ENCODE measurements around the gene SLC26A9.

Gene SLC26A9

GRCh38 chr1:205929496-205930194, 13.6 kb downstream of the SLC26A9 start:
- Histone ChIP-seq H3K4me1 (ENCODE audit: insufficient read depth, low read length) (no peaks in the 10 kb centered on the region), H3K9ac (ENCODE audit: low read length) (no peak overlapping the region), H3K4me3 (ENCODE audit: low read depth in 1 of 2, low read length in 2 of 2) (no peak overlapping the region), H3K9me3 (ENCODE audit: low read length) (no peaks in the 10 kb centered on the region), H3K27ac (ENCODE audit: low read depth, low read length) (no peak overlapping the region), H3K27me3 (ENCODE audit: control insufficient read depth in 1 of 2, insufficient read depth in 2 of 2, low read length in 2 of 2) (peaks cover 0 to 6% of the 10 kb centered on the region in 2 donors), H3K36me3 (ENCODE audit: insufficient read depth, low read length) (no peaks in the 10 kb centered on the region)

DNA sequence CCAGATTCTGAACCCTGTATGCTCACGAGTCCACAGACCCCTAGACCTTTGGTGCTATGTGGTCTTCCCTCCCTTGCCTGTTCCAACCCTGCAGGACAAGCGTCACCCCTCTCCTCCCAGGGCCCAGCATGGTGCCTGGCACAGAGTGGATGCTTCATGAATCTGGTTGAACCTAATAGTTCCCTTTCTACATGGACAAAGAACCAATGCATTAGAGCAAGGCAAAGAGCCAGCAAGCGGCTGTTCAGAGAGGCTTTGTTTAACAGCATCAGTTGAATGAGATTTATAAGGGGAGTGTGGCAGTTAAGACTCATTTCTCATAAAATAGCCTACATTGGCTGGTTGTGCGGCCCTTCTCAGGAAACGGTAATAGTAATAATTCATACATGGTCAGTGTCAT, 14.9 kb downstream of the SLC26A9 start:
- Histone ChIP-seq H3K9ac (ENCODE audit: low read length) (no peak overlapping the region), H3K9me3 (ENCODE audit: low read length) (no peaks in the 10 kb centered on the region), H3K4me3 (ENCODE audit: low read depth in 1 of 2, low read length in 2 of 2) (no peak overlapping the region), H3K4me1 (ENCODE audit: insufficient read depth, low read length) (no peaks in the 10 kb centered on the region), H3K27ac (ENCODE audit: low read depth, low read length) (no peak overlapping the region), H3K36me3 (ENCODE audit: insufficient read depth, low read length) (no peaks in the 10 kb centered on the region), H3K27me3 (ENCODE audit: control insufficient read depth in 1 of 2, insufficient read depth in 2 of 2, low read length in 2 of 2) (peaks cover 0 to 6% of the 10 kb centered on the region in 2 donors)

DNA sequence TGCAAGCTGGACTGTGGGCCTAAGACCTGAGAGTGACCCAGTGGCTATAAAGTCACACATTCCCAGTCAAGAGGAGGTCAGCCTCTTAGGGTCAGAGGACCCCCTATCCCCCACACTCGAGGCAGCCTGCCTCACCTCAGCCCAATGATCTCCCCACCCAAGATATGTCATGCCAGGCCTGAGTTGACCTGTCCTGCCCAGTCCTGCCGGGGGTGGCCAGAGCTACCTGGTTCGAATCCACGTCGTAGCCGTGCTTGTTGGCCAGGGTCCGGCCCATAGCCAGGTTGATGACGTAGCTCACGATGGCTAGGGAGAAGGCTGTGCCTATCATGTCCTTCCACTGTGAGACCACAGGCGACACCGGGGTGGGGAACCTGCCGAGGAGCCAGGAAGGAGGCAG, 15.6 kb downstream of the SLC26A9 start:
- H3K9ac ChIP-seq (ENCODE audit: low read length), result no peak overlapping the region
- no peak overlapping the region for H3K4me3 ChIP-seq (ENCODE audit: low read depth in 1 of 2, low read length in 2 of 2)
- peaks cover 0 to 4% of the 10 kb centered on the region in 2 donors for H3K27me3 ChIP-seq (ENCODE audit: control insufficient read depth in 1 of 2, insufficient read depth in 2 of 2, low read length in 2 of 2)
- H3K9me3 ChIP-seq (ENCODE audit: low read length), result no peaks in the 10 kb centered on the region
- no peak overlapping the region for H3K27ac ChIP-seq (ENCODE audit: low read depth, low read length)
- H3K4me1 ChIP-seq (ENCODE audit: insufficient read depth, low read length), result no peaks in the 10 kb centered on the region
- H3K36me3 ChIP-seq (ENCODE audit: insufficient read depth, low read length), result no peaks in the 10 kb centered on the region

DNA sequence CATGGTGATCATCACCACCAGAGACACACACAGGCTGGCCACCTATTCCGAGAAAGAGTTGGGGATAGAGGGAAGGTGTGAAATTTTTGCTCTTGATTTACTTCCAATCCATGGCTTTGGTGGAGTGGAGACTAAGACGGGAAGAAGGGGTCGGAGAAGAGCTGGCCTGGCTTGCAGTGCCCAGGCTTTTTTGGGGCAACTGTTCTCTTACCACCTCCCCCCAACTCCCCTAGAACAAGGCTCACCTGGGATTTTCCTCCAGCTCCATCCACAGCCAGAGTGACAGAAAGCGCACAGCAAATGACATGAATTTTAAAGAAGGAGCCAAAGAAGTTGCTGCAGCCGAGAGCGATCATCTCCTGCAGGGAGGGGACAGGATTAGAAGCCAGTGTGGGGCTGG, 16.0 kb downstream of the SLC26A9 start:
- H3K4me1 ChIP-seq (ENCODE audit: insufficient read depth, low read length), result no peaks in the 10 kb centered on the region
- H3K9ac ChIP-seq (ENCODE audit: low read length), result no peak overlapping the region
- no peaks in the 10 kb centered on the region for H3K27me3 ChIP-seq (ENCODE audit: control insufficient read depth in 1 of 2, insufficient read depth in 2 of 2, low read length in 2 of 2)
- no peak overlapping the region for H3K4me3 ChIP-seq (ENCODE audit: low read depth in 1 of 2, low read length in 2 of 2)
- no peaks in the 10 kb centered on the region for H3K9me3 ChIP-seq (ENCODE audit: low read length)
- H3K27ac ChIP-seq (ENCODE audit: low read depth, low read length), result no peak overlapping the region
- H3K36me3 ChIP-seq (ENCODE audit: insufficient read depth, low read length), result no peaks in the 10 kb centered on the region

DNA sequence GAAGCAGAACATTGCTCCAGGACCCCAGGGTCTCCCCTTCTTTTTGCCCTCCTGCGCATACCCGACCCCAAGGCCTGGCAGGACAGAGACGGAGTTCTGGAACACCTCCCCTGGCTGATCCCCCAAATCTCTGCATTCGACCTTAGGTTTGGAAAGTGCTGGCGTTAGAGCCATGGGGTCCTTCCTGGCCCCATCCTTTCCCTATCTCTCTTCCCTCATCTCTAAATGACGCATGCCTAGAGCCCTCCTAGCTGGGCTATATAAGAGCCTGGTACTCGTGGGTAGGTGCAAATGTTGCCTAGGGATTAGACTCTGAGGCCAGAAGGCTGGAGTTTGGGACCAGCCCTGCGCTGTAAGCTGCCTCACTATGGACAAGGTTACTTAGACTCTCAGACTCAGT, 16.6 kb downstream of the SLC26A9 start:
- H3K9ac ChIP-seq (ENCODE audit: low read length), result no peak overlapping the region
- H3K4me1 ChIP-seq (ENCODE audit: insufficient read depth, low read length), result no peaks in the 10 kb centered on the region
- no peaks in the 10 kb centered on the region for H3K27me3 ChIP-seq (ENCODE audit: control insufficient read depth in 1 of 2, insufficient read depth in 2 of 2, low read length in 2 of 2)
- H3K9me3 ChIP-seq (ENCODE audit: low read length), result no peaks in the 10 kb centered on the region
- H3K36me3 ChIP-seq (ENCODE audit: insufficient read depth, low read length), result no peaks in the 10 kb centered on the region
- no peak overlapping the region for H3K4me3 ChIP-seq (ENCODE audit: low read depth in 1 of 2, low read length in 2 of 2)
- no peak overlapping the region for H3K27ac ChIP-seq (ENCODE audit: low read depth, low read length)

DNA sequence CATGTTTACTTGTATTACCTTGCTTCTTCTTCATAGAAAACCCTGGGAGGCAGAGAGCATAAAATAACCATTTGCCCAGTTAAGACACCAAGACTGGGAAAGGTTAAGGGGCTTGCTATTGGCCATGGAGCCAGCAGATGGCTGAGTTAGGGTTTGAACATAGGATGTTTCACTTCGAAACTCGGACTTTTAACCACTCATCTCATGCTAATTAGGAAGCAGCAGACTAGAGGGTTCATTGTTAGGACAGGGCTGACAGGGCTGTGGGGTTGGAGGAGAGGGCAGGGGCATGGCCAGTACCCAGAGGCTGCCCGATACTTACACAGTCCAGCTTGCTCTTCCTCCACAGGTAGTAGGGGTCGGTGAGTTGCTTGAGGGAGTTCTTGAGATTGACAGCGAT, 17.0 kb downstream of the SLC26A9 start:
- Histone ChIP-seq H3K27ac (ENCODE audit: low read depth, low read length) (no peak overlapping the region), H3K36me3 (ENCODE audit: insufficient read depth, low read length) (no peaks in the 10 kb centered on the region), H3K9me3 (ENCODE audit: low read length) (no peaks in the 10 kb centered on the region), H3K27me3 (ENCODE audit: control insufficient read depth in 1 of 2, insufficient read depth in 2 of 2, low read length in 2 of 2) (no peaks in the 10 kb centered on the region), H3K9ac (ENCODE audit: low read length) (no peak overlapping the region), H3K4me3 (ENCODE audit: low read depth in 1 of 2, low read length in 2 of 2) (no peak overlapping the region), H3K4me1 (ENCODE audit: insufficient read depth, low read length) (no peaks in the 10 kb centered on the region)

DNA sequence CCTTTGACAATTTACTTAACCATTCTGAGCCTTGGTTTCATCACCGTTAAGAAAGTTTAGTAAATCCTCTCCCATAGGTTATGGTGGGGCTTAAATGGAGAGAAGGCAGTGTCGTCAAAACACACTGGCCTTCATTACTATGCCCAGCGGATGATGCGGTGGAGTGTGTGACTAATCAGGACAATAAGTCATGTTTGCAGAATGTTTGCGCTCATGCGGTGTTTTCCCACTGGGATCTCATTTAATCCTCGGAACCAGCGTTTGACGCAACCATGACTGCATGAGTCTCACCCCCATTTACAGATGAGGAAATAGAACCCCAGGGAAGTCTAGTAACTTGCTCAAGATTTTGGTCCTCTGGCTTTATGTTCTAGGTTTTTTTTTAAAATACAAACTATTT, 17.5 kb downstream of the SLC26A9 start:
- Histone ChIP-seq H3K27me3 (ENCODE audit: control insufficient read depth in 1 of 2, insufficient read depth in 2 of 2, low read length in 2 of 2) (no peaks in the 10 kb centered on the region), H3K36me3 (ENCODE audit: insufficient read depth, low read length) (no peaks in the 10 kb centered on the region), H3K9me3 (ENCODE audit: low read length) (no peaks in the 10 kb centered on the region), H3K9ac (ENCODE audit: low read length) (no peak overlapping the region), H3K27ac (ENCODE audit: low read depth, low read length) (no peak overlapping the region), H3K4me1 (ENCODE audit: insufficient read depth, low read length) (no peaks in the 10 kb centered on the region), H3K4me3 (ENCODE audit: low read depth in 1 of 2, low read length in 2 of 2) (no peak overlapping the region)

GRCh38 chr1:205924460-205924790, 18.8 kb downstream of the SLC26A9 start:
- Histone ChIP-seq H3K27ac (ENCODE audit: low read depth, low read length) (no peak overlapping the region), H3K36me3 (ENCODE audit: insufficient read depth, low read length) (no peaks in the 10 kb centered on the region), H3K9me3 (ENCODE audit: low read length) (no peaks in the 10 kb centered on the region), H3K4me3 (ENCODE audit: low read depth in 1 of 2, low read length in 2 of 2) (no peak overlapping the region), H3K9ac (ENCODE audit: low read length) (no peak overlapping the region), H3K4me1 (ENCODE audit: insufficient read depth, low read length) (no peaks in the 10 kb centered on the region), H3K27me3 (ENCODE audit: control insufficient read depth in 1 of 2, insufficient read depth in 2 of 2, low read length in 2 of 2) (no peaks in the 10 kb centered on the region)

DNA sequence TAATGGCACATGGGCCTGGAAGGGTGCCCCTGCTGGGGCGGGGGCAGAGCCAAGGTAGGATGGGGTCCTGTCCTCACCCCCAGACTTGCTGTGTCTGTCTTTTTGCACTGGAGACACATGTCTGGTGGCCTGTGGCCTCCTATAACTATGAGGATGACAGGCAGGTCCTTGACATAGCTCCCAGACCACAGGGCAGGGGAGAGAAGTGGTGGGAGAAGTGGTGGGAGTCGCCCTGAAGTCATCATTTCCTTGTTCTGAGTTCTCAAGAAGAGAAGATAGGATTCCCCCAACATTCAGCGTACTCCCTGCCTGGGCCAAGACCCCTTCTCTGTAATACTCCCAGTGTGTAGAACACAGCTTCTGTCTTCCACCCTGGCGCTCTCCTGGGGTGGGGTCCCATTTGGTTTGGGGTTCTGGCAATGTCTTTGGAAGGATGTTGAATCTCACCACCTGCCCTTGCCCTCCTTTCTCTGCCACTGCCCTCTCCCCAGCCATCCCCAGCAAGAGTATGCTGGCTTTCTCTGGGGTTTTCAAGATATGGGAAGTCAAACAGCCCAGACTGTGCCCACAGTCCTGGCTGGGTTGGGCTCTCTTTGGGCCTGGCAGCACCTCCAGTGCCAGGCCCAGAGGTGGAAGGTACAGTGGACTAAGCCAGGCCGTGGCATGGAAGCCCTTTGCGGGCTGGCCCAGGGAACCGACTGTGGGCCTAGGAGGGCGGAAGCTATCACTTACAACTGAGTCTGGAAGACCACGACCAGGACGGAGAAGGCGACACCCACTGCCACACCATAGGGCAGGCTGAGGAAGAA, 19.4 kb downstream of the SLC26A9 start:
- H3K27ac ChIP-seq (ENCODE audit: low read depth, low read length), result no peak overlapping the region
- H3K4me3 ChIP-seq (ENCODE audit: low read depth in 1 of 2, low read length in 2 of 2), result no peak overlapping the region
- H3K4me1 ChIP-seq (ENCODE audit: insufficient read depth, low read length), result no peaks in the 10 kb centered on the region
- no peaks in the 10 kb centered on the region for H3K36me3 ChIP-seq (ENCODE audit: insufficient read depth, low read length)
- H3K9ac ChIP-seq (ENCODE audit: low read length), result no peak overlapping the region
- no peaks in the 10 kb centered on the region for H3K9me3 ChIP-seq (ENCODE audit: low read length)
- H3K27me3 ChIP-seq (ENCODE audit: control insufficient read depth in 1 of 2, insufficient read depth in 2 of 2, low read length in 2 of 2), result no peaks in the 10 kb centered on the region

DNA sequence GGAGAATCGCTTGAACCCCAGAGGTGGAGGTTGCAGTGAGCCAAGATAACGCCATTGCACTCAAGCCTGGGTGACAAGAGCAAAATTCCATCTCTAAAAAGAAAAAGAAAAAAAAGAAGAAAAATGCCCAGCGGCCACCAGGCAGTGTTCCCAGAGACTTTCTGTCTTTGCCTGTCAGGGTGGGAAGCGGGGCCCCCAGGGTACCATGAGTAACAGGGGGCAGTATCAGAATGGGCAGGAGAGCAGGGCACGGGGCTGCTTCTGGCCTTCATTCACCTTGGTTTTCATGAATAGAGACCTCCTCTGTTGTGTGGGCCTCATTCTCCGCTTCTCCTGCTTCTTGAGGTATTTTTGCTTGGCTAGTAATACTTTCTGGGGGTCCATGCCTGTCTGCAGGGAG, 20.4 kb downstream of the SLC26A9 start:
- Histone ChIP-seq H3K9me3 (ENCODE audit: low read length) (no peaks in the 10 kb centered on the region), H3K4me1 (ENCODE audit: insufficient read depth, low read length) (no peaks in the 10 kb centered on the region), H3K36me3 (ENCODE audit: insufficient read depth, low read length) (no peaks in the 10 kb centered on the region), H3K27me3 (ENCODE audit: control insufficient read depth in 1 of 2, insufficient read depth in 2 of 2, low read length in 2 of 2) (no peaks in the 10 kb centered on the region), H3K9ac (ENCODE audit: low read length) (no peak overlapping the region), H3K4me3 (ENCODE audit: low read depth in 1 of 2, low read length in 2 of 2) (no peak overlapping the region), H3K27ac (ENCODE audit: low read depth, low read length) (no peak overlapping the region)

GRCh38 chr1:205922314-205922713, 20.9 kb downstream of the SLC26A9 start:
- H3K36me3 ChIP-seq (ENCODE audit: insufficient read depth, low read length), result no peaks in the 10 kb centered on the region
- H3K27ac ChIP-seq (ENCODE audit: low read depth, low read length), result no peak overlapping the region
- no peaks in the 10 kb centered on the region for H3K9me3 ChIP-seq (ENCODE audit: low read length)
- no peak overlapping the region for H3K9ac ChIP-seq (ENCODE audit: low read length)
- H3K27me3 ChIP-seq (ENCODE audit: control insufficient read depth in 1 of 2, insufficient read depth in 2 of 2, low read length in 2 of 2), result no peaks in the 10 kb centered on the region
- no peak overlapping the region for H3K4me3 ChIP-seq (ENCODE audit: low read depth in 1 of 2, low read length in 2 of 2)
- no peaks in the 10 kb centered on the region for H3K4me1 ChIP-seq (ENCODE audit: insufficient read depth, low read length)

- Histone ChIP-seq H3K4me1 (ENCODE audit: insufficient read depth, low read length) (no peaks in the 10 kb centered on the region), H3K36me3 (ENCODE audit: insufficient read depth, low read length) (no peaks in the 10 kb centered on the region), H3K9ac (ENCODE audit: low read length) (no peak overlapping the region), H3K27ac (ENCODE audit: low read depth, low read length) (no peak overlapping the region), H3K27me3 (ENCODE audit: control insufficient read depth in 1 of 2, insufficient read depth in 2 of 2, low read length in 2 of 2) (no peaks in the 10 kb centered on the region), H3K4me3 (ENCODE audit: low read depth in 1 of 2, low read length in 2 of 2) (no peak overlapping the region), H3K9me3 (ENCODE audit: low read length) (no peaks in the 10 kb centered on the region)
These were observed 21.7 kb downstream of the SLC26A9 start for GRCh38 chr1:205921570-205921909.
